ENCODE results near the gene NISCH. TPM values are rescaled to one million over a fixed set of nuclear protein-coding genes. Genes with fewer than 3 reads are reported as not detected.

The NISCH gene
- total and polyA plus RNA-seq, 9 donors: 73.6 to 142 (median 97.4) TPM

- peaks cover 1% of the 10 kb centered on the region for H3K4me1 ChIP-seq (ENCODE audit: insufficient read depth)
- intact Hi-C loops (cut with DNase I): loop anchor here in 2 of 4 donors (2.0 kb wide), 1 partner anchor 18 kb away; no protein-coding TSS in a partner anchor
- H3K4me3 ChIP-seq: no peak overlapping the region
- no peak overlapping the region for H3K27ac ChIP-seq
- H3K27me3 ChIP-seq: no peaks in the 10 kb centered on the region
- H3K36me3 ChIP-seq: no peaks in the 10 kb centered on the region
- peak in 4 of 5 donors; percentile 55 to 70 (median 66) for DNase-seq
- 16 to 35% (median 33%) methylated on average over 10 to 13 of the region's 13 CpGs for WGBS, 3 donors
- no peak for TF ChIP-seq EP300 (IDR thresholded peaks at IDR 0.05)
- TF ChIP-seq POLR2A (IDR thresholded peaks at IDR 0.05): no peak
- TF ChIP-seq, protein P1, sequence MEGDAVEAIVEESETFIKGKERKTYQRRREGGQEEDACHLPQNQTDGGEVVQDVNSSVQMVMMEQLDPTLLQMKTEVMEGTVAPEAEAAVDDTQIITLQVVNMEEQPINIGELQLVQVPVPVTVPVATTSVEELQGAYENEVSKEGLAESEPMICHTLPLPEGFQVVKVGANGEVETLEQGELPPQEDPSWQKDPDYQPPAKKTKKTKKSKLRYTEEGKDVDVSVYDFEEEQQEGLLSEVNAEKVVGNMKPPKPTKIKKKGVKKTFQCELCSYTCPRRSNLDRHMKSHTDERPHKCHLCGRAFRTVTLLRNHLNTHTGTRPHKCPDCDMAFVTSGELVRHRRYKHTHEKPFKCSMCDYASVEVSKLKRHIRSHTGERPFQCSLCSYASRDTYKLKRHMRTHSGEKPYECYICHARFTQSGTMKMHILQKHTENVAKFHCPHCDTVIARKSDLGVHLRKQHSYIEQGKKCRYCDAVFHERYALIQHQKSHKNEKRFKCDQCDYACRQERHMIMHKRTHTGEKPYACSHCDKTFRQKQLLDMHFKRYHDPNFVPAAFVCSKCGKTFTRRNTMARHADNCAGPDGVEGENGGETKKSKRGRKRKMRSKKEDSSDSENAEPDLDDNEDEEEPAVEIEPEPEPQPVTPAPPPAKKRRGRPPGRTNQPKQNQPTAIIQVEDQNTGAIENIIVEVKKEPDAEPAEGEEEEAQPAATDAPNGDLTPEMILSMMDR (IDR thresholded peaks at IDR 0.05): peak; percentile 81 to 98 (median 95)
- no peaks in the 10 kb centered on the region for H3K9me3 ChIP-seq
Measured at GRCh38 chr3:52446631-52447511, 8.5 kb upstream of the NISCH start.

DNA sequence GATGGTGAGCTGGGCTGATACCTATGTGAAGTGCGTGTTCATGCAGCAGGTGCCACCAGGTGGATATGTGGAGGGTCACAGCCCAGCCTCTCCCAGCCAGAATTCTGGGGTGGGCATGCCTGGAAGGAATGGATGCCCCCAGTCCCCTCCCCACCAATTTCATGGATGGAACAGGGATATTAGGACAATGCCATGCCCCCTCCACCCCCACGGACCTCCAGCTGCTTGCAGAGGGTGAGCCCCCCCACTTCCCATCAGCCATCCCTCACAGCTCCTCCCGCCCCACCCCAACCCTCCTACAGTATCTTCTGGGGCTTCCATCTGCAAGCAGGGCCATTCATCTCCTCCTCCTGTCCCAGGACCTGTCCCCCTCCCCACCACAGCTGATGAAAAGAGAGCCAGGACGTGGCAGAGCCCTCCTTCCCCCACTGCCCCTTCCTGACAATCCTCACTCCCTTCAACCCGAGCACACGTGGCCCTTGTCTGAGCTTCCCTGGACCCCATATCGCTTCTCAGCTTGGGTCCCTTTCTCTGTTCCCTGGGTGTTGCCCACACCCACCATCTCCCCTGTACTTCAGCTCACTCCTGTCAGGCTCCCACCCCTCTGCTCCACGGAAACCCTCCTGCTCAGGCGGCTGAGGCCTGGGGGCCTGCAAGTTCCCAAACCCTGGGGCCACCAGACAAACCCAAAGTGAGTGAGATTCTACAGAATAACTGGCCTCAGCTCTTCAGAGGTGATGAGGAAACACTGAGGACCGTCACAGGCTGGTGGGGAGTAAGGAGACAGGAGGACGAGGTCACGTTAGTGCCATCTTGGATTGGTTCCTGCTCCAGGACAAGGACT, 7.7 kb upstream of the NISCH start:
- Histone ChIP-seq H3K27me3 (no peaks in the 10 kb centered on the region), H3K27ac (no peak overlapping the region), H3K36me3 (no peaks in the 10 kb centered on the region), H3K4me3 (no peak overlapping the region), H3K4me1 (ENCODE audit: insufficient read depth) (peaks cover 1% of the 10 kb centered on the region), H3K9me3 (no peaks in the 10 kb centered on the region)
- intact Hi-C loops (cut with DNase I): loop anchor here in 2 of 4 donors (2.0 kb wide), 1 partner anchor 19 kb away; no protein-coding TSS in a partner anchor
- no peak for DNase-seq
- WGBS, 3 donors: 66 to 81% (median 74%) methylated on average over 12 of the region's 12 CpGs
- TF ChIP-seq EP300 (IDR thresholded peaks at IDR 0.05): no peak
- TF ChIP-seq, protein P1 (IDR thresholded peaks at IDR 0.05): no peak
- TF ChIP-seq POLR2A (IDR thresholded peaks at IDR 0.05): no peak

GRCh38 chr3:52450489-52451236, 4.7 kb upstream of the NISCH start:
- H3K27me3 ChIP-seq: no peaks in the 10 kb centered on the region
- peaks cover 8% of the 10 kb centered on the region for H3K4me1 ChIP-seq (ENCODE audit: insufficient read depth)
- H3K36me3 ChIP-seq: no peaks in the 10 kb centered on the region
- H3K27ac ChIP-seq: no peak overlapping the region
- 76 to 92% (median 82%) methylated on average over 11 of the region's 11 CpGs for WGBS, 3 donors
- no peaks in the 10 kb centered on the region for H3K9me3 ChIP-seq
- DNase-seq: no peak
- intact Hi-C loops (cut with DNase I): loop anchor here in 1 of 4 donors (5.0 kb wide), 1 partner anchor 82 kb away; the partner anchor contains the start of gene NT5DC2
- TF ChIP-seq, protein P1 (IDR thresholded peaks at IDR 0.05): no peak
- TF ChIP-seq EP300 (IDR thresholded peaks at IDR 0.05) (no peak), POLR2A (IDR thresholded peaks at IDR 0.05) (no peak)
- no peak overlapping the region for H3K4me3 ChIP-seq

Measured in ovary (tissue), 9 donors.